AG09319 (cell line): Measurements from ENCODE around the gene ADH7.
"Not testable (repeated sequence)": the region's sequence is repeated elsewhere in the genome, so short reads cannot be mapped to it uniquely, and the experiment has no call there.

Experiments
- DNase-seq: peaks from one replicate; pipeline ENCODE4 v3.0.0-alpha.2; 2010; ENCODE audit warnings: low read depth; ENCODE audit errors: extremely low read depth
- CTCF ChIP-seq: IDR thresholded peaks from 2 replicates; pipeline ENCODE4 v1.5.1; 2011; ENCODE audit warnings: low read depth, mild to moderate bottlenecking, inconsistent platforms, low read length, moderate library complexity

Gene ADH7

GRCh38 chr4:99417125-99417524 is 18.0 kb downstream of the ADH7 start:
- TF ChIP-seq CTCF, result no peak
- no peak for DNase-seq

GRCh38 chr4:99415762-99416161 is 19.4 kb downstream of the ADH7 start:
- not testable (repeated sequence) for DNase-seq

- not testable (repeated sequence) for DNase-seq
Observed at GRCh38 chr4:99414902-99415301, 20.2 kb downstream of the ADH7 start.

GRCh38 chr4:99414401-99414800 is 20.7 kb downstream of the ADH7 start:
- TF ChIP-seq CTCF, result no peak
- no peak for DNase-seq

GRCh38 chr4:99413140-99413539 is 22.0 kb downstream of the ADH7 start:
- TF ChIP-seq CTCF, result no peak
- DNase-seq, result no peak

GRCh38 chr4:99411041-99411440 is 24.1 kb downstream of the ADH7 start:
- no peak for TF ChIP-seq CTCF
- no peak for DNase-seq

GRCh38 chr4:99410075-99410474 is 25.1 kb downstream of the ADH7 start:
- TF ChIP-seq CTCF, result no peak
- no peak for DNase-seq

GRCh38 chr4:99408346-99408745 is 26.8 kb downstream of the ADH7 start:
- TF ChIP-seq CTCF, result no peak
- DNase-seq, result no peak
